ENCODE measurements around the gene TAF4. TPM values are rescaled to one million over a fixed set of nuclear protein-coding genes. Genes with fewer than 3 reads are reported as not detected.
A peak's percentile ranks its signal among the peaks of the same experiment; 100 is the strongest.

TAF4 gene
- total and polyA plus RNA-seq, 2 of the 13 experiments (the other 11 are each of a cell fraction or from before 2014, with no cell fraction given), result 5.9 to 12.0 TPM

GRCh38 chr20:62066983-62067433 lies 1.3 kb upstream of the TAF4 start (continued):
- TF ChIP-seq ADNP (CRISPR knock-in tag; IDR thresholded peaks at IDR 0.05), result no peak
- no peak for TF ChIP-seq PRPF4 (IDR thresholded peaks at IDR 0.05; ENCODE audit: low read depth, low read length, poor library complexity, severe bottlenecking)
- TF ChIP-seq ZNF333 (CRISPR knock-in tag; IDR thresholded peaks at IDR 0.05; ENCODE audit: borderline replicate concordance), result no peak
- TF ChIP-seq SMAD3 (CRISPR knock-in tag; IDR thresholded peaks at IDR 0.05), result peak; percentile 66
- 0 out of 2 replicates have a peak, but pooled peaks have one; percentile 4 for TF ChIP-seq MTERF4 (CRISPR knock-in tag; IDR thresholded peaks at IDR 0.05)
- no peak for TF ChIP-seq ZNF230 (CRISPR knock-in tag; IDR thresholded peaks at IDR 0.05)
- peak; percentile 30; the same call in 1 of the 2 replicates for TF ChIP-seq SATB2 (CRISPR knock-in tag; IDR thresholded peaks at IDR 0.05)
- TF ChIP-seq MEIS2 (CRISPR knock-in tag; IDR thresholded peaks at IDR 0.05), result no peak
- TF ChIP-seq ZNF576 (CRISPR knock-in tag; IDR thresholded peaks at IDR 0.05), result no peak
- no peak for TF ChIP-seq DNMT1 (CRISPR knock-in tag; IDR thresholded peaks at IDR 0.05)
- TF ChIP-seq CEBPG (CRISPR knock-in tag; IDR thresholded peaks at IDR 0.05), result peak; percentile 80
- peak; percentile 59 for TF ChIP-seq ZNF770 (CRISPR knock-in tag; IDR thresholded peaks at IDR 0.05)
- TF ChIP-seq ZNF737 (CRISPR knock-in tag; IDR thresholded peaks at IDR 0.05; ENCODE audit: borderline replicate concordance), result no peak
- TF ChIP-seq IRF9 (CRISPR knock-in tag; IDR thresholded peaks at IDR 0.05; ENCODE audit: borderline replicate concordance), result peak; percentile 90; the same call in 1 of the 2 replicates
- TF ChIP-seq ZFP36L1 (CRISPR knock-in tag; IDR thresholded peaks at IDR 0.05), result peak; percentile 92
- TF ChIP-seq ZNF562 (CRISPR knock-in tag; IDR thresholded peaks at IDR 0.05; ENCODE audit: borderline replicate concordance), result no peak
- no peak for TF ChIP-seq FOSL1 (CRISPR knock-in tag; IDR thresholded peaks at IDR 0.05; ENCODE audit: borderline replicate concordance)
- 0 out of 2 replicates have a peak, but pooled peaks have one; percentile 37 for TF ChIP-seq ZNF629 (CRISPR knock-in tag; conservative IDR thresholded peaks at IDR 0.05)
- TF ChIP-seq MIER3 (CRISPR knock-in tag; IDR thresholded peaks at IDR 0.05; ENCODE audit: borderline replicate concordance), result no peak
- TF ChIP-seq ZNF672 (CRISPR knock-in tag; IDR thresholded peaks at IDR 0.05), result no peak
- TF ChIP-seq E2F1 (CRISPR knock-in tag; IDR thresholded peaks at IDR 0.05), result no peak
- TF ChIP-seq MXD4 (CRISPR knock-in tag; IDR thresholded peaks at IDR 0.05), result no peak; the same call in 1 of the 2 replicates
- no peak for TF ChIP-seq ZNF782 (CRISPR knock-in tag; IDR thresholded peaks at IDR 0.05; ENCODE audit: borderline replicate concordance)
- no peak for TF ChIP-seq ZNF354B (CRISPR knock-in tag; IDR thresholded peaks at IDR 0.05)
- peak; percentile 95 for TF ChIP-seq PATZ1 (CRISPR knock-in tag; IDR thresholded peaks at IDR 0.05)

Measured in HepG2 (cell line).